SK-N-SH (cell line): ENCODE results near the gene FAIM2. TPM values are rescaled to one million over a fixed set of nuclear protein-coding genes. Genes with fewer than 3 reads are reported as not detected.

ENCODE experiments used
- CTCF ChIA-PET: fragments of 300-600, 350-600 bp; formaldehyde crosslinking; extraction: SDS; loops from one replicate; lab custom pipeline; 2021; lab: Yijun Ruan, JAX
- POLR2A ChIA-PET: fragments of 350-600 bp; sonication (Branson Sonifier 250); formaldehyde crosslinking; extraction: SDS; loops from one replicate; lab custom pipeline; 2020; ENCODE audit warnings: antibody characterized with exemption, inconsistent platforms; lab: Yijun Ruan, JAX
- DNase-seq: peaks from one replicate; pipeline ENCODE4 v3.0.0; 2012
- H2AFZ ChIP-seq: fragments of 200-600 bp; sonication (generic); 2 replicates; pipeline ENCODE4 v1.8.1; 2016; ENCODE audit warnings: antibody characterized with exemption, mild to moderate bottlenecking, low read depth
- H3F3A ChIP-seq: fragments of 200-600 bp; sonication (generic); replicated peaks from 2 replicates; pipeline ENCODE3; 2016; ENCODE audit warnings: antibody characterized with exemption, mild to moderate bottlenecking; ENCODE audit not compliant: insufficient read depth
- H3K27ac ChIP-seq, 2 experiments: fragments of 200-500 bp in 1 of 2; fragments of 200-600 bp in 1 of 2; sonication (Bioruptor generic) in 1 of 2; sonication (generic), shearing (Covaris generic) in 1 of 2; 2 replicates each; pipeline versions ENCODE4 v1.5.1 to v1.6.1; 2014 to 2016; ENCODE audit warnings: low read depth in 2 of 2, inconsistent platforms in 1 of 2, low read length in 1 of 2, mild to moderate bottlenecking in 1 of 2, mixed read lengths in 1 of 2
- H3K27me3 ChIP-seq: fragments of 200-600 bp; sonication (generic), shearing (Covaris generic); 2 replicates; pipeline ENCODE4 v1.6.1; 2016; ENCODE audit warnings: mixed run types; ENCODE audit not compliant: insufficient read depth
- H3K36me3 ChIP-seq, 2 experiments: fragments of 200-500 bp in 1 of 2; fragments of 200-600 bp in 1 of 2; sonication (Bioruptor generic) in 1 of 2; sonication (generic) in 1 of 2; replicated peaks in 1 of 2; 2 replicates each; pipeline versions ENCODE3 to v1.5.1; 2014 to 2016; ENCODE audit warnings: low read length in 1 of 2, mild to moderate bottlenecking in 1 of 2; ENCODE audit not compliant: insufficient read depth in 2 of 2, control insufficient read depth in 1 of 2
- H3K4me1 ChIP-seq, 2 experiments: fragments of 200-500 bp in 1 of 2; fragments of 200-600 bp in 1 of 2; sonication (Bioruptor generic) in 1 of 2; sonication (generic), shearing (Covaris generic) in 1 of 2; 2 replicates each; pipeline versions ENCODE4 v1.5.1 to v1.6.1; 2014 to 2016; ENCODE audit warnings: low read depth in 1 of 2, low read length in 1 of 2, mixed run types in 1 of 2; ENCODE audit not compliant: insufficient read depth in 2 of 2, control insufficient read depth in 1 of 2
- H3K4me2 ChIP-seq: fragments of 200-600 bp; sonication (generic), shearing (Covaris generic); 2 replicates; pipeline ENCODE4 v1.6.1; 2017; ENCODE audit warnings: mixed run types
- H3K4me3 ChIP-seq, 2 experiments: fragments of 200-500 bp in 1 of 2; fragments of 200-600 bp in 1 of 2; sonication (Bioruptor generic) in 1 of 2; sonication (generic), shearing (Covaris generic) in 1 of 2; 2 replicates each; pipeline versions ENCODE4 v1.5.1 to v1.8.1; 2014 to 2016; ENCODE audit warnings: low read depth in 2 of 2, inconsistent platforms in 1 of 2, low read length in 1 of 2, mild to moderate bottlenecking in 1 of 2, mixed read lengths in 1 of 2, moderate library complexity in 1 of 2
- H3K79me2 ChIP-seq: fragments of 200-600 bp; sonication (generic); 2 replicates; pipeline ENCODE4 v1.8.1; 2017; ENCODE audit warnings: mild to moderate bottlenecking; ENCODE audit not compliant: insufficient read depth
- H3K9ac ChIP-seq: fragments of 200-600 bp; sonication (generic); 2 replicates; pipeline ENCODE4 v1.6.1; 2017; ENCODE audit warnings: mixed run types
- H3K9me2 ChIP-seq: fragments of 200-600 bp; sonication (generic); 2 replicates; pipeline ENCODE4 v1.6.1; 2017; ENCODE audit warnings: mixed run types
- H3K9me3 ChIP-seq: fragments of 200-600 bp; sonication (generic); 2 replicates; pipeline ENCODE4 v1.6.1; 2017; ENCODE audit warnings: mixed run types, mild to moderate bottlenecking, moderate library complexity
- H4K20me1 ChIP-seq: fragments of 200-600 bp; sonication (generic); 2 replicates; pipeline ENCODE4 v1.6.1; 2017; ENCODE audit warnings: mild to moderate bottlenecking, mixed run types; ENCODE audit not compliant: insufficient read depth
- EZH2phosphoT487 ChIP-seq: fragments of 200-600 bp; sonication (generic); IDR thresholded peaks from 2 replicates; pipeline ENCODE4 v1.6.1; 2017; ENCODE audit warnings: low read depth, mixed run types, mild to moderate bottlenecking, antibody characterized with exemption, moderate library complexity, borderline replicate concordance
- FOSL2 ChIP-seq: IDR thresholded peaks from 2 replicates; pipeline ENCODE4 v1.4.0; 2012; ENCODE audit warnings: low read depth, mild to moderate bottlenecking, moderate library complexity, borderline replicate concordance
- GABPA ChIP-seq: IDR thresholded peaks from 2 replicates; pipeline ENCODE4 v1.4.0; 2012; ENCODE audit warnings: low read depth, mild to moderate bottlenecking
- GATA2 ChIP-seq: sonication (generic); formaldehyde crosslinking; IDR thresholded peaks from 2 replicates; pipeline ENCODE4 v1.5.0; 2020; ENCODE audit warnings: mild to moderate bottlenecking, missing genetic modification reagents
- JUND ChIP-seq: IDR thresholded peaks from 2 replicates; pipeline ENCODE4 v1.4.0; 2012
- MXI1 ChIP-seq: IDR thresholded peaks from 2 replicates; pipeline ENCODE4 v1.6.1; 2012; ENCODE audit warnings: mild to moderate bottlenecking, low read depth, low read length, improper control_type of control experiment
- RFX5 ChIP-seq: IDR thresholded peaks from 2 replicates; pipeline ENCODE4 v1.6.1; 2012; ENCODE audit warnings: mild to moderate bottlenecking, improper control_type of control experiment, low read length
- RXRA ChIP-seq: IDR thresholded peaks from 2 replicates; pipeline ENCODE4 v1.4.0; 2012; ENCODE audit warnings: low read depth, mild to moderate bottlenecking, borderline replicate concordance
- SIN3A ChIP-seq: IDR thresholded peaks from 2 replicates; pipeline ENCODE4 v1.6.1; 2012; ENCODE audit warnings: low read depth, mild to moderate bottlenecking, low read length, moderate library complexity, borderline replicate concordance
- SMC3 ChIP-seq: IDR thresholded peaks from 2 replicates; pipeline ENCODE4 v1.6.1; 2012; ENCODE audit warnings: low read depth, low read length, improper control_type of control experiment
- TAF1 ChIP-seq: IDR thresholded peaks from 2 replicates; pipeline ENCODE4 v1.6.1; 2012; ENCODE audit warnings: low read depth, mild to moderate bottlenecking, low read length, moderate library complexity, borderline replicate concordance
- WGBS: methylation state at CpG from one replicate; pipeline ENCODE4 v1.1.6; 2017; ENCODE audit warnings: low lambda C conversion rate; 5-methylcytosine and 5-hydroxymethylcytosine counted together
- polyA plus RNA-seq, 3 experiments: library from polyadenylated mRNA; depleted of rRNA; stranded (reverse); fragments of >200 nt; gene quantifications; 2 replicates each; pipeline ENCODE4 v1.2.3, GENCODE V29; 2012
- TF ChIP-seq, protein P1 (sequence below): IDR thresholded peaks from 2 replicates; pipeline ENCODE4 v1.4.0; 2012; ENCODE audit warnings: low read depth
- TF ChIP-seq, protein P2 (sequence below): IDR thresholded peaks from 2 replicates; pipeline ENCODE4 v1.6.1; 2012; ENCODE audit warnings: mild to moderate bottlenecking, low read depth, low read length, moderate library complexity
- TF ChIP-seq, protein P3 (sequence below): fragments of 150-350 bp; IDR thresholded peaks from 2 replicates; pipeline ENCODE4 v1.6.1; 2017; ENCODE audit warnings: antibody characterized with exemption, low read length, low read depth, borderline replicate concordance

FAIM2 gene
- polyA plus RNA-seq, 1 of the 3 experiments (the other 2 are of a cell fraction), result 11.3 TPM

DNA sequence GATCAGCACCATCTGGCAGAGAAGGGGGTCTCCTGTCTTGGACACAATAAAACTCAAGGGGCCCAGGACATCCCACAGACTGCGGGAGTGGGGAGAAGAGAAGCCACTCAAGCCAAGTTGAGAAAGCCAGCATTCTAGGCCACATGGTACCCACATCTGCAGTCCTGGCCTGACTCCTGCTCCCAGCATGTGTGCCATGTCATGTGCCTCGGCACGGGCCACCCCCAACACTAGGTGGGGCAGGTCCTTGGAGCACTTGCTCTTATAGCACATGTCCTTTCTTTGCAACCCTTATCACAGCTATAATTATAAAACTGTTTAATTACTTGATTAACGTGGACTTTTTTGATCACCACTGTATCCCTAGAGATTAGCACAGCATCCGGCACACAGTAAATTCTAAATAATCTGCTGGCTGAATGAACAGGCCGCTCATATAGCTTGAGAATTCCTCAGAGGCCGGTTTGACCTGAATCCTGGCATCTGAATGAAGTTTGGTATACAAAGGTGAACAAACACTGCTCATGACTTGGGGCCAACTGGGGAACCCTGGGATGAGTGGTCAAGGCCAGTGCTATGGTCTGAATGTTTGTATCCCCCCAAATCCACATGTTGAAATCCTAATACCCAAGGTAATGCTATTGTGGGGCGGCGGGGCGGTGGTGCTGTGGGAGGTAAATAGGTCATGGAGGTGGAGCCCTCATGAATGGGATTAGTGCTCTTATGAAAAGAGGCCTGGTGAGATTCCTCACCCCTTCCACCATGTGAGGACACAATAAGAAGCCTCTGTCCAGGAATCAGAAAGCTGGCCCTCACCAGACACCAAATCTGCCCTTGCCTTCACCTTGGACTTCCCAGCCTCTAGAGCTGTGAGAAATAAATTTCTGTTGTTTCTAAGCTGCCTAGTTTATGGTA, 82.1 kb downstream of the FAIM2 start:
- Histone ChIP-seq H3K4me2 (no peak overlapping the region), H3K4me1 (peaks cover 9 to 17% of the 10 kb centered on the region in 2 experiments; a peak in 3 of 4 replicates), H3K27me3 (no peaks in the 10 kb centered on the region), H3K36me3 (peaks cover 7 to 27% of the 10 kb centered on the region in 2 experiments), H3K9ac (no peak overlapping the region), H3K9me3 (no peaks in the 10 kb centered on the region), H3K79me2 (peaks cover 75% of the 10 kb centered on the region), H2AFZ (no peak overlapping the region), H3K9me2 (no peaks in the 10 kb centered on the region), H4K20me1 (peaks cover 85% of the 10 kb centered on the region), H3K4me3 (no peak overlapping the region), H3F3A (no peaks in the 10 kb centered on the region), H3K27ac (no peak overlapping the region)
- ChIA-PET POLR2A (no interaction called here), CTCF (interaction anchor here (0.5 to 1.2 kb wide), 3 partner anchors 17 to 417 kb away, joined by 3 read pairs; no protein-coding TSS in a partner anchor)
- TF ChIP-seq, protein P1, sequence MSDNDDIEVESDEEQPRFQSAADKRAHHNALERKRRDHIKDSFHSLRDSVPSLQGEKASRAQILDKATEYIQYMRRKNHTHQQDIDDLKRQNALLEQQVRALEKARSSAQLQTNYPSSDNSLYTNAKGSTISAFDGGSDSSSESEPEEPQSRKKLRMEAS, result no peak
- TF ChIP-seq SMC3, result no peak
- no peak for TF ChIP-seq RFX5
- DNase-seq, result no peak
- WGBS, result 93% methylated on average over 10 of the region's 10 CpGs

DNA sequence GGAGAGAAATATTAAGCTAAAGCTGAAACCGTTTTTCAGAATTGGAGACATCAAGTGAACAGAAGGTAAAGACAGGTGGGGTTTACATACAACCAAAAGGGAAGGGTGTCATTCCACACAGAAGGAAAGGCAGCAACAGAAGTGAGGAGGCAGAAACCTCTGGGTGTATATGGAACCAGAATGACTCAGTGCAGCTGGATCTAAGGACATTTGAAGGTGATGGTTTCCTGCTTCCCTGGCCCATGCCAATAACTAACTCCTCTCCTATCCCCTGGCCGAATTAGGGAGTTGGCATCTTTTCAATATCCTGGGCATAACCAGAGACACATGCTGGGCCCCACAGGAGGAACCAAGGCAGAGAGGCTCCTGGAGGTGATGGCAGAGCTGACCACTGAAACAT, 83.9 kb downstream of the FAIM2 start:
- CTCF ChIA-PET, result interaction anchor here (0.7 to 1.2 kb wide), 3 partner anchors 19 to 807 kb away, joined by 3 to 5 read pairs (median 3); partner anchors contain the start of gene TMBIM6
- Histone ChIP-seq H2AFZ (no peak overlapping the region), H3K9ac (no peak overlapping the region), H3K4me3 (no peak overlapping the region), H4K20me1 (peaks cover 77% of the 10 kb centered on the region), H3K9me2 (no peaks in the 10 kb centered on the region), H3K36me3 (peaks cover 4 to 38% of the 10 kb centered on the region in 2 experiments), H3K9me3 (no peaks in the 10 kb centered on the region), H3K27ac (no peak overlapping the region), H3K27me3 (no peaks in the 10 kb centered on the region), H3K4me1 (peaks cover under 1 to 2% of the 10 kb centered on the region in 2 experiments; a peak in 2 of 4 replicates), H3K79me2 (peaks cover 65% of the 10 kb centered on the region), H3F3A (no peaks in the 10 kb centered on the region), H3K4me2 (no peak overlapping the region)
- no peak for DNase-seq
- WGBS, result 60% methylated on average over 2 of the region's 2 CpGs
- TF ChIP-seq RXRA, result no peak
- TF ChIP-seq SMC3, result no peak
- no peak for TF ChIP-seq RFX5
- no peak for TF ChIP-seq MXI1
- no peak for TF ChIP-seq SIN3A
- TF ChIP-seq, protein P2, sequence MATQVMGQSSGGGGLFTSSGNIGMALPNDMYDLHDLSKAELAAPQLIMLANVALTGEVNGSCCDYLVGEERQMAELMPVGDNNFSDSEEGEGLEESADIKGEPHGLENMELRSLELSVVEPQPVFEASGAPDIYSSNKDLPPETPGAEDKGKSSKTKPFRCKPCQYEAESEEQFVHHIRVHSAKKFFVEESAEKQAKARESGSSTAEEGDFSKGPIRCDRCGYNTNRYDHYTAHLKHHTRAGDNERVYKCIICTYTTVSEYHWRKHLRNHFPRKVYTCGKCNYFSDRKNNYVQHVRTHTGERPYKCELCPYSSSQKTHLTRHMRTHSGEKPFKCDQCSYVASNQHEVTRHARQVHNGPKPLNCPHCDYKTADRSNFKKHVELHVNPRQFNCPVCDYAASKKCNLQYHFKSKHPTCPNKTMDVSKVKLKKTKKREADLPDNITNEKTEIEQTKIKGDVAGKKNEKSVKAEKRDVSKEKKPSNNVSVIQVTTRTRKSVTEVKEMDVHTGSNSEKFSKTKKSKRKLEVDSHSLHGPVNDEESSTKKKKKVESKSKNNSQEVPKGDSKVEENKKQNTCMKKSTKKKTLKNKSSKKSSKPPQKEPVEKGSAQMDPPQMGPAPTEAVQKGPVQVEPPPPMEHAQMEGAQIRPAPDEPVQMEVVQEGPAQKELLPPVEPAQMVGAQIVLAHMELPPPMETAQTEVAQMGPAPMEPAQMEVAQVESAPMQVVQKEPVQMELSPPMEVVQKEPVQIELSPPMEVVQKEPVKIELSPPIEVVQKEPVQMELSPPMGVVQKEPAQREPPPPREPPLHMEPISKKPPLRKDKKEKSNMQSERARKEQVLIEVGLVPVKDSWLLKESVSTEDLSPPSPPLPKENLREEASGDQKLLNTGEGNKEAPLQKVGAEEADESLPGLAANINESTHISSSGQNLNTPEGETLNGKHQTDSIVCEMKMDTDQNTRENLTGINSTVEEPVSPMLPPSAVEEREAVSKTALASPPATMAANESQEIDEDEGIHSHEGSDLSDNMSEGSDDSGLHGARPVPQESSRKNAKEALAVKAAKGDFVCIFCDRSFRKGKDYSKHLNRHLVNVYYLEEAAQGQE, result no peak
- TF ChIP-seq GATA2, result no peak
- TF ChIP-seq TAF1, result no peak
- TF ChIP-seq GABPA, result no peak
- no peak for TF ChIP-seq JUND
- no peak for TF ChIP-seq EZH2phosphoT487
- TF ChIP-seq, protein P1, result no peak
- TF ChIP-seq FOSL2, result no peak
- TF ChIP-seq, protein P3, sequence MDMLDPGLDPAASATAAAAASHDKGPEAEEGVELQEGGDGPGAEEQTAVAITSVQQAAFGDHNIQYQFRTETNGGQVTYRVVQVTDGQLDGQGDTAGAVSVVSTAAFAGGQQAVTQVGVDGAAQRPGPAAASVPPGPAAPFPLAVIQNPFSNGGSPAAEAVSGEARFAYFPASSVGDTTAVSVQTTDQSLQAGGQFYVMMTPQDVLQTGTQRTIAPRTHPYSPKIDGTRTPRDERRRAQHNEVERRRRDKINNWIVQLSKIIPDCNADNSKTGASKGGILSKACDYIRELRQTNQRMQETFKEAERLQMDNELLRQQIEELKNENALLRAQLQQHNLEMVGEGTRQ, result no peak
- POLR2A ChIA-PET, result no interaction called here
